HL-60 (cell line): ENCODE results near the gene HRK.

Experiments
- CTCF ChIP-seq: IDR thresholded peaks from one replicate; pipeline ENCODE4 v1.5.1; 2011; ENCODE audit warnings: low read length, control low read depth, inconsistent platforms; ENCODE audit not compliant: insufficient read depth
- GABPA ChIP-seq: IDR thresholded peaks from 2 replicates; pipeline ENCODE4 v1.6.1; 2012; ENCODE audit warnings: low read depth
- POLR2AphosphoS5 ChIP-seq: IDR thresholded peaks from 2 replicates; pipeline ENCODE4 v1.6.1; 2012; ENCODE audit warnings: low read depth
- REST ChIP-seq: IDR thresholded peaks from 2 replicates; pipeline ENCODE4 v1.6.1; 2012; ENCODE audit warnings: low read depth; ENCODE audit not compliant: insufficient replicate concordance
- SPI1 ChIP-seq: IDR thresholded peaks from 2 replicates; pipeline ENCODE4 v1.6.1; 2012; ENCODE audit warnings: low read depth, mild to moderate bottlenecking, borderline replicate concordance

- no peak for TF ChIP-seq CTCF
- no peak for TF ChIP-seq POLR2AphosphoS5
- no peak for TF ChIP-seq SPI1
- no peak for TF ChIP-seq REST
- no peak for TF ChIP-seq GABPA
Observed at GRCh38 chr12:116855744-116856470, 25.3 kb downstream of the HRK start.
